ENCODE measurements around the gene KLF16.

GRCh38 chr19:1859331-1859781 is 4.0 kb downstream of the KLF16 start:
- TF ChIP-seq CTCF (IDR thresholded peaks at IDR 0.05) (no peak), POLR2AphosphoS5 (IDR thresholded peaks at IDR 0.05; ENCODE audit: insufficient read depth in 1 of 2, low read depth in 1 of 2) (no peak), POLR2A (IDR thresholded peaks at IDR 0.05) (no peak)
